SU-DHL-6 (cell line): ENCODE measurements around the gene STIM2.

Experiments
- EZH2phosphoT487 ChIP-seq: fragments of 200-600 bp; sonication (generic), shearing (Covaris generic); conservative IDR thresholded peaks from 2 replicates; pipeline ENCODE4 v1.6.1; 2018; ENCODE audit warnings: mild to moderate bottlenecking, antibody characterized with exemption, low read length, moderate library complexity, mixed read lengths
- TF ChIP-seq, protein P1 (sequence below): fragments of 200-600 bp; sonication (generic); IDR thresholded peaks from one replicate; pipeline ENCODE4 v1.5.1; 2017; ENCODE audit warnings: antibody characterized with exemption, mild to moderate bottlenecking, low read length, moderate library complexity; ENCODE audit not compliant: insufficient read depth, poor library complexity, severe bottlenecking

DNA sequence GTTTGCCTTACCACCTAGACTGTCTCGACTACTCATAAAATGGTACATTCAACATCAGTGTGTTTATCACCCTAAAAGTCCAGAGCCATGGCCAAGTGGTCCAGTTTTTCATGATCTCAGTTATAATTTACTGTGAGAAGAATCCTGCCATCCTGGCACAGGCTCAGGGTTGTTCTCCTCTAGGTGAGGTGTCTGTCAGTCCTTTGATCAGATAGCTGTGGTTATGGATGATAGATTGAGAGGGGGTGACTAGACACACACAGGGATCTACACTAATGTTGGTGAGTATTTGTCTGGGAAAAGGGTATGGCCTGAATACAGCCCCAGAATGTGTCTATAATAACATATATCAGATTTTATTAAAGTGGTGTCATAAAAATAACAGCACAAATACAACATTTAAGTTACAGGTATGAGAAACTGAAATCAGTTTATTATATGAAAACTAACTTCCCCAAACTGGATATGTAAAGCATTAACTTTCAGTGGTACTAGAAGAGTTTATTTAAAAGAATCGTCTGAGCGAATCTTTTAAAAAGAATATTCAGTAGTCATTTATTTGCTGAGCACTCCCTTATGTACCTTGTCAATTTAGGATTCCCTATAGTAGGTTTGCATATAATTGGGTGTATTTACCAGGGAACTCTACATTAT lies 93.3 kb downstream of the STIM2 start:
- TF ChIP-seq EZH2phosphoT487: no peak
- TF ChIP-seq, protein P1, sequence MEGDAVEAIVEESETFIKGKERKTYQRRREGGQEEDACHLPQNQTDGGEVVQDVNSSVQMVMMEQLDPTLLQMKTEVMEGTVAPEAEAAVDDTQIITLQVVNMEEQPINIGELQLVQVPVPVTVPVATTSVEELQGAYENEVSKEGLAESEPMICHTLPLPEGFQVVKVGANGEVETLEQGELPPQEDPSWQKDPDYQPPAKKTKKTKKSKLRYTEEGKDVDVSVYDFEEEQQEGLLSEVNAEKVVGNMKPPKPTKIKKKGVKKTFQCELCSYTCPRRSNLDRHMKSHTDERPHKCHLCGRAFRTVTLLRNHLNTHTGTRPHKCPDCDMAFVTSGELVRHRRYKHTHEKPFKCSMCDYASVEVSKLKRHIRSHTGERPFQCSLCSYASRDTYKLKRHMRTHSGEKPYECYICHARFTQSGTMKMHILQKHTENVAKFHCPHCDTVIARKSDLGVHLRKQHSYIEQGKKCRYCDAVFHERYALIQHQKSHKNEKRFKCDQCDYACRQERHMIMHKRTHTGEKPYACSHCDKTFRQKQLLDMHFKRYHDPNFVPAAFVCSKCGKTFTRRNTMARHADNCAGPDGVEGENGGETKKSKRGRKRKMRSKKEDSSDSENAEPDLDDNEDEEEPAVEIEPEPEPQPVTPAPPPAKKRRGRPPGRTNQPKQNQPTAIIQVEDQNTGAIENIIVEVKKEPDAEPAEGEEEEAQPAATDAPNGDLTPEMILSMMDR: no peak
